Testis (tissue), 2 donors: ENCODE data around the gene LSS.

Experiments used
- CTCF ChIP-seq, 3 experiments: fragments of 450-650 bp in 2 of 3; fragments of 200-600 bp in 1 of 3; sonication (generic) in 1 of 3; IDR thresholded peaks; one replicate each; pipeline ENCODE4 v1.5.1; 2016 to 2019; ENCODE audit warnings: antibody characterized with exemption in 3 of 3, mild to moderate bottlenecking in 2 of 3, moderate library complexity in 1 of 3
- POLR2A ChIP-seq: fragments of 450-650 bp; IDR thresholded peaks from one replicate; pipeline ENCODE4 v1.6.1; 2017; ENCODE audit warnings: antibody characterized with exemption, mild to moderate bottlenecking, moderate library complexity

GRCh38 chr21:46184625-46185555, 43.7 kb downstream of the LSS start:
- TF ChIP-seq POLR2A = no peak
- TF ChIP-seq CTCF (IDR thresholded peaks at IDR 0.05) = no peak
